Left ventricle myocardium inferior (tissue), 1 donor: ENCODE results near the gene NR3C2. TPM values are rescaled to one million over a fixed set of nuclear protein-coding genes. Genes with fewer than 3 reads are reported as not detected.

ENCODE experiments used
- DNase-seq: peaks from one replicate; pipeline ENCODE4 v3.0.0-alpha.2; 2020
- H3K27ac ChIP-seq: fragments of 200-600 bp; replicated peaks from 2 replicates; pipeline ENCODE4 v1.8.0; 2021
- H3K27me3 ChIP-seq: fragments of 200-600 bp; 2 replicates; pipeline ENCODE4 v1.8.0; 2021; ENCODE audit warnings: low read depth
- H3K36me3 ChIP-seq: fragments of 200-600 bp; 2 replicates; pipeline ENCODE4 v1.8.0; 2021
- H3K4me1 ChIP-seq: fragments of 200-600 bp; 2 replicates; pipeline ENCODE4 v1.8.0; 2021
- H3K4me3 ChIP-seq: fragments of 200-600 bp; 2 replicates; pipeline ENCODE4 v1.8.0; 2021; ENCODE audit warnings: mild to moderate bottlenecking, moderate library complexity
- H3K9me3 ChIP-seq: fragments of 200-600 bp; replicated peaks from 2 replicates; pipeline ENCODE4 v1.8.0; 2021
- CTCF ChIP-seq: fragments of 200-600 bp; IDR thresholded peaks from 2 replicates; pipeline ENCODE4 v1.8.0; 2021; ENCODE audit warnings: antibody characterized with exemption, mild to moderate bottlenecking, borderline replicate concordance
- intact Hi-C: fragments of 100-400 bp; cut with micrococcal nuclease; formaldehyde crosslinking; loops from one replicate; pipeline ENCODE4 v1.11.0; 2022
- total RNA-seq: library from RNA; stranded (reverse); fragmentation: NEBNext Ultra II Directional; extraction: Animal tissue kit (Norgen Biotek cat#: 25700); gene quantifications from one replicate; pipeline ENCODE4 v1.2.1, GENCODE V29; 2021
- donor health status: DM: no; HTN: yes; CAD: no; lungs with severe emphysema.

The NR3C2 gene
- total RNA-seq, 1 donor from 2014 or later, result 23.9 TPM

DNA sequence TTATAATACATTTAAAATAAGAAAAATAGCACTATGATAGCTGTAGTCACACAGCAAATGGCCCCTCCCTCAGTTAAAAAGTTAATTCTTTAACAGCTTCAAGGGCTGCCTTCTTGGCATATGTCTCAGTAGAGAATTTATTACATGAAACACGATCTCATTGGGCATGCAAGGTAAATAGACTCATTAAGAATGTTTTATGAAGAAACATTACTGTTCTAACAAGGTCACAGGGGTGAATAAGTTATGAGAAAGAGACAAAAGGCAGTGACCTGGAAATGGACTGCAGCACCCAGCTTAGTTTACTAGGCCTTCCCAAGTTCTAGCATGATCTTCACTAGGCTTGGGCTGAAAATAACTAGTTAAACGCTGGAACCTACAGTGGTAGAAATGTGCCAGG is 277.7 kb downstream of the NR3C2 start:
- Histone ChIP-seq H3K4me1 (peaks cover 59% of the 10 kb centered on the region), H3K9me3 (no peaks in the 10 kb centered on the region), H3K4me3 (no peak overlapping the region), H3K27ac (peak overlapping the region; percentile 17), H3K27me3 (no peaks in the 10 kb centered on the region), H3K36me3 (no peaks in the 10 kb centered on the region)
- intact Hi-C loops, result no loop called here
- DNase-seq, result no peak
- no peak for TF ChIP-seq CTCF

GRCh38 chr4:148162991-148163390 is 279.2 kb downstream of the NR3C2 start:
- H3K27ac ChIP-seq, result no peak overlapping the region
- no peaks in the 10 kb centered on the region for H3K9me3 ChIP-seq
- H3K36me3 ChIP-seq, result no peaks in the 10 kb centered on the region
- DNase-seq, result no peak
- no peak for TF ChIP-seq CTCF
- intact Hi-C loops, result no loop called here
- no peak overlapping the region for H3K4me3 ChIP-seq
- H3K4me1 ChIP-seq, result peaks cover 59% of the 10 kb centered on the region
- H3K27me3 ChIP-seq, result no peaks in the 10 kb centered on the region

DNA sequence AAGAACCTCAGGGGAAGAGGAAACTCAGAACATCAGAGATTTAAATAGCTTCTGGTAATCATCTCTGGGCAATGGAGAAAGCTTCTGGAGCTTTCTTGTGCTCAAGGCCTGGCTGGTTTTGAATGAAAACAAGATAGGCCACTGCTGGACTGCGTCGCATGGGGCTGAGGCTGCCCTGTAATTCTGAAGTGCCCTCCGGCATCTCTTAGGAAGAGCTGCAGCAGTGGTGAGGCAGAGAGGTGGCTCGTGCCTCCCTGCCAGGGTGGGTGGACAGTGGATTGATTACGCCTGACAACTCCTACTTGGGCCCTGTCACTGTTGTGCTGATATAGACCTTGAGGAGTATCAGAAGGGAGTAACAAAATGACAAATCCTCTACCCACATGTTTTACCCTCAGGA is 279.7 kb downstream of the NR3C2 start:
- DNase-seq, result no peak
- Histone ChIP-seq H3K27ac (no peak overlapping the region), H3K9me3 (no peaks in the 10 kb centered on the region), H3K4me3 (no peak overlapping the region), H3K36me3 (no peaks in the 10 kb centered on the region), H3K27me3 (no peaks in the 10 kb centered on the region), H3K4me1 (peaks cover 59% of the 10 kb centered on the region)
- intact Hi-C loops, result no loop called here
- no peak for TF ChIP-seq CTCF

DNA sequence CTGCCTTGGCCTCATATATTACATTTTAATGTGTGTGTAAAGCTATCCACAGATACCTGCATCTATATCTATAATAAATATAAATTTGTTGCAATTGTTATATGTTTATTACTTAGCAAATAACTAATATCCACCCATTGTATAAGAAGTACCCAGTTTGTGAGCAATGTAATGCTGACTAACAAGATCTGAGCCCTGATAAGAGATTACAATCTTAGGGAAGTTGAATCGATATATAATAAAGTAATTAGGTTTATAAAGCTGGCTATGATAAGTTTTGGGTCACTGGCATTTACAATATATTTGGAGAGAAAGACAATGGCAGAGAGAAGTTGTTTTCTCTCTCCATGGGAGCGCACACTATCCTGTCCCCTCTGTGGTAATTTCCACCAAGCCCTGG is 280.6 kb downstream of the NR3C2 start:
- H3K36me3 ChIP-seq, result no peaks in the 10 kb centered on the region
- intact Hi-C loops, result no loop called here
- H3K9me3 ChIP-seq, result no peaks in the 10 kb centered on the region
- DNase-seq, result no peak
- H3K4me1 ChIP-seq, result peaks cover 52% of the 10 kb centered on the region
- no peak overlapping the region for H3K4me3 ChIP-seq
- H3K27me3 ChIP-seq, result no peaks in the 10 kb centered on the region
- H3K27ac ChIP-seq, result no peak overlapping the region
- no peak for TF ChIP-seq CTCF

DNA sequence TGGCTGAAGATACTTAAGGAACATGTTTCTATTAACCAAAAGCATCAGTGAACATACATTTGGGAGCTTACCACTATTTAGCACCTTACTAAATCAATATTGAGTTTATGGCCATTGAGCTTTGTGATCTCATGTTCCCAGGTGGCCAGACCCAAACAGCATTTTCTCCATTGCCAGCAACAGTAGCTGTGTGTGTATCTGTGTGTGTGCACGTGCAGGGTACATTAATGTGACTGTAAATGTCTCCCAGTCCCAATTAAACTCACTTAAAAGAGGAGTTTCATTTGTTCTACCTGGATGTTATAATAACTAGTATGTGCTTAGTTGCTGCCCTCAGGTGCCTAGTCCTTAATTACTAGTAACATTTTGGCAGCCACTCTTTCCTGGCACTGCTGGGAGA is 282.4 kb downstream of the NR3C2 start:
- Histone ChIP-seq H3K27ac (no peak overlapping the region), H3K27me3 (no peaks in the 10 kb centered on the region), H3K9me3 (no peaks in the 10 kb centered on the region), H3K36me3 (no peaks in the 10 kb centered on the region), H3K4me3 (no peak overlapping the region), H3K4me1 (peaks cover 34% of the 10 kb centered on the region)
- intact Hi-C loops, result no loop called here
- no peak for TF ChIP-seq CTCF
- no peak for DNase-seq

DNA sequence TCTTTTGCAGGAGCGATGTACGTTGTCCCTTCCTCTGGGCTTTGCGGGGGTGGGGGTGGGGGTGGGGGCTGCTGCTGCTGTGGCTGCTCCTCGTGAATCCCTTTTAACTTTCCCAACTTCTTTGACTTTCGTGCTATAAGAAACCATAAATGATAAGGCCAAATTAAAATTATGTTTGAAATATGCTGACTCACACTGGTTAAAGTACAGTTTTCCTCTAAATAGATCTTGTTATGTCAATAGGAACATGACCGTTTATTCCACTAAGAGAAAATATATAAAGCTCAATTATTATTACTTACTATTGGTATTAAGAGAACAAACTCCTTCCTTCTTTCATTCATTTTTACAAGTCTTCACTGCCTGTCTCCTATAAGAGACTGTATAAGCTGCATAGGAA is 287.4 kb downstream of the NR3C2 start:
- no peak overlapping the region for H3K27ac ChIP-seq
- H3K4me3 ChIP-seq, result no peak overlapping the region
- intact Hi-C loops, result no loop called here
- no peak for DNase-seq
- peaks cover 25% of the 10 kb centered on the region for H3K36me3 ChIP-seq
- H3K4me1 ChIP-seq, result peaks cover 1% of the 10 kb centered on the region
- no peak for TF ChIP-seq CTCF
- H3K9me3 ChIP-seq, result no peaks in the 10 kb centered on the region
- H3K27me3 ChIP-seq, result no peaks in the 10 kb centered on the region
